ENCODE results near the gene ATG9B. TPM values are rescaled to one million over a fixed set of nuclear protein-coding genes. Genes with fewer than 3 reads are reported as not detected.

ATG9B gene
- polyA plus RNA-seq, 2 of the 4 experiments (the other 2 are of a cell fraction), result 0.06 to 0.23 TPM

DNA sequence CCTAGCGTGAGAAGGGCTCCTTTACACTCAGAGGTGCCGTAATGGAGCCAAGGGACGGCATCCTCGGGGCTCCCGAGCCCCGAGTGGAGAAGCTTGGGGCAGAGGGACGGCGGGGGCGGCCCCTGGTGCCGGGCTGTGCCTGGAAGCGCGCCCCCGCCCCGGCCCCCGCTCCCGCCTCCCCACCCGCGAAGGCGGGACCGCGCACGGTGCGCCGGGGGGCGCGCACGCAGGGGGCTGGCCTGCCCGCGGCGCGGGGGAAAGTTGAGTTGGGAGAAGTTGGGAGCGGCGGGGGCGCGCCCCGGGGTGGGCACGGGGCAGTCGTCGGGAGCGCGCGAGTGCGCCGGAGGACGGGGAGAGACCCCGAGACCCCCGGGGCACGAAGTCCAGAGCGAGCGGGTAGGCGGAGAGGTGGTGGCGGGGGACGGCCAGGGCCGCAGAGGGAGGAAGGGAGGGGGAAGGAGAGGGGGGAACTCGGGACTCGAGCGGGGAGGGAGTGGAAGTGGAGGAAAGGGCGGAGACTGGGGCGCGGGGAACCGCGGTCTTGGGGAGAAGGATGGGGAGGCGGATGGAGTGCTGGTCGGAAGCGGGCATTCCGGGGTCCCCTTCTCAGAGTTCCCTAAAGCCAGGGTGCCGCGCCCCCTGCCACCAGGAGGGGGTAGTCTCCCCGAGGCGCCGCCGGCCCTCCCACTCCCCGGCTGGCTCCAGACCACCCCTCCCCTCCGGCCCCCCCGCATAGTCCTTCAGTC is 35.2 kb upstream of the ATG9B start, which contains the start of gene SLC4A2:
TSS of gene SLC4A2 (plus strand) at position 223 of the 746 bp plus-strand sequence. CDS start 2,399 bp downstream, outside the sequence.
- Histone ChIP-seq H3K9me3 (no peaks in the 10 kb centered on the region), H3K4me2 (peak within 1 kb of the TSS; percentile 92), H3K27ac (peak within 1 kb of the TSS; percentile 99), H3K4me3 (peak within 1 kb of the TSS; percentile 86), H3K4me1 (peaks cover 37% of the 10 kb centered on the region)
- POLR2A ChIA-PET, result interaction anchor here (0.6 to 0.8 kb wide), 2 partner anchors 31 to 181 kb away, joined by 3 to 4 read pairs; partner anchors contain the start of gene ABCB8
- 3% methylated on average over 30 of the region's 75 CpGs for WGBS (ENCODE audit: missing lambda C conversion rate)
- peak; percentile 5 to 7 for ATAC-seq
- peak; percentile 76 to 90 for DNase-seq (ENCODE audit: low read depth in 1 of 2, low spot score in 1 of 2)
- FAIRE-seq, result no peak
- TF ChIP-seq MAZ (IDR thresholded peaks at IDR 0.05; ENCODE audit: borderline replicate concordance, low read depth, low read length), result peak; percentile 97
- TF ChIP-seq POLR2A (IDR thresholded peaks at IDR 0.05; ENCODE audit: low read length), result peak; percentile 28
- TF ChIP-seq, protein P1, sequence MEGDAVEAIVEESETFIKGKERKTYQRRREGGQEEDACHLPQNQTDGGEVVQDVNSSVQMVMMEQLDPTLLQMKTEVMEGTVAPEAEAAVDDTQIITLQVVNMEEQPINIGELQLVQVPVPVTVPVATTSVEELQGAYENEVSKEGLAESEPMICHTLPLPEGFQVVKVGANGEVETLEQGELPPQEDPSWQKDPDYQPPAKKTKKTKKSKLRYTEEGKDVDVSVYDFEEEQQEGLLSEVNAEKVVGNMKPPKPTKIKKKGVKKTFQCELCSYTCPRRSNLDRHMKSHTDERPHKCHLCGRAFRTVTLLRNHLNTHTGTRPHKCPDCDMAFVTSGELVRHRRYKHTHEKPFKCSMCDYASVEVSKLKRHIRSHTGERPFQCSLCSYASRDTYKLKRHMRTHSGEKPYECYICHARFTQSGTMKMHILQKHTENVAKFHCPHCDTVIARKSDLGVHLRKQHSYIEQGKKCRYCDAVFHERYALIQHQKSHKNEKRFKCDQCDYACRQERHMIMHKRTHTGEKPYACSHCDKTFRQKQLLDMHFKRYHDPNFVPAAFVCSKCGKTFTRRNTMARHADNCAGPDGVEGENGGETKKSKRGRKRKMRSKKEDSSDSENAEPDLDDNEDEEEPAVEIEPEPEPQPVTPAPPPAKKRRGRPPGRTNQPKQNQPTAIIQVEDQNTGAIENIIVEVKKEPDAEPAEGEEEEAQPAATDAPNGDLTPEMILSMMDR (IDR thresholded peaks at IDR 0.05), result peak; percentile 23; the same call in 1 of the 3 replicates
- no peak for TF ChIP-seq RNF2 (IDR thresholded peaks at IDR 0.05; ENCODE audit: borderline replicate concordance, low read depth)
- 0 out of 3 replicates have a peak, but pooled peaks have one; percentile 14 for TF ChIP-seq SMC3 (IDR thresholded peaks at IDR 0.05)
- TF ChIP-seq PHF8 (IDR thresholded peaks at IDR 0.05; ENCODE audit: borderline replicate concordance, low read depth), result peak; percentile 35; the same call in 1 of the 2 replicates
- no peak for TF ChIP-seq BHLHE40 (IDR thresholded peaks at IDR 0.05; ENCODE audit: low read depth, low read length)
- TF ChIP-seq, protein P2, sequence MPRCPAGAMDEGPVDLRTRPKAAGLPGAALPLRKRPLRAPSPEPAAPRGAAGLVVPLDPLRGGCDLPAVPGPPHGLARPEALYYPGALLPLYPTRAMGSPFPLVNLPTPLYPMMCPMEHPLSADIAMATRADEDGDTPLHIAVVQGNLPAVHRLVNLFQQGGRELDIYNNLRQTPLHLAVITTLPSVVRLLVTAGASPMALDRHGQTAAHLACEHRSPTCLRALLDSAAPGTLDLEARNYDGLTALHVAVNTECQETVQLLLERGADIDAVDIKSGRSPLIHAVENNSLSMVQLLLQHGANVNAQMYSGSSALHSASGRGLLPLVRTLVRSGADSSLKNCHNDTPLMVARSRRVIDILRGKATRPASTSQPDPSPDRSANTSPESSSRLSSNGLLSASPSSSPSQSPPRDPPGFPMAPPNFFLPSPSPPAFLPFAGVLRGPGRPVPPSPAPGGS (IDR thresholded peaks at IDR 0.05), result 0 out of 3 replicates have a peak, but pooled peaks have one; percentile 18
- no peak for TF ChIP-seq HOXB5 (CRISPR knock-in tag; IDR thresholded peaks at IDR 0.05)
- peak in 1 of 2 experiments; percentile 85; a peak in 3 of 5 replicates for TF ChIP-seq JUN (IDR thresholded peaks at IDR 0.05)
- no peak for TF ChIP-seq CBX2 (IDR thresholded peaks at IDR 0.05; ENCODE audit: borderline replicate concordance, low read depth)
- CTCF ChIA-PET, result interaction anchor here (0.9 to 5.7 kb wide), 16 partner anchors 9 to 106 kb away, joined by 3 to 64 read pairs (median 6); partner anchors contain the start of genes ABCB8, AGAP3 and FASTK

GRCh38 chr7:151058781-151059366 is 34.6 kb upstream of the ATG9B start:
- POLR2A ChIA-PET, result interaction anchor here (0.8 to 1.4 kb wide), 3 partner anchors 22 to 31 kb away, joined by 4 read pairs; partner anchors contain the start of genes ABCB8 and FASTK
- ATAC-seq (no peak), DNase-seq (ENCODE audit: low read depth in 1 of 2, low spot score in 1 of 2) (peak in 1 of 2 experiments; percentile 33), FAIRE-seq (no peak)
- TF ChIP-seq CEBPB (IDR thresholded peaks at IDR 0.05) (no peak), RCOR1 (IDR thresholded peaks at IDR 0.05; ENCODE audit: low read depth, low read length) (no peak), NFE2L2 (conservative IDR thresholded peaks at IDR 0.05; ENCODE audit: low read length) (no peak), RFX5 (IDR thresholded peaks at IDR 0.05) (no peak), FOSB (CRISPR knock-in tag; IDR thresholded peaks at IDR 0.05) (no peak), CHD2 (IDR thresholded peaks at IDR 0.05; ENCODE audit: low read length, partially characterized antibody) (no peak), MYC (IDR thresholded peaks at IDR 0.05; ENCODE audit: borderline replicate concordance, low read length) (no peak), HOXB13 (CRISPR knock-in tag; IDR thresholded peaks at IDR 0.05; ENCODE audit: low read depth) (no peak), HOXB5 (CRISPR knock-in tag; IDR thresholded peaks at IDR 0.05) (no peak), ZSCAN20 (CRISPR knock-in tag; IDR thresholded peaks at IDR 0.05) (no peak), HDAC2 (IDR thresholded peaks at IDR 0.05) (no peak), POLR2A (IDR thresholded peaks at IDR 0.05; ENCODE audit: low read length) (no peak), NPAS2 (CRISPR knock-in tag; IDR thresholded peaks at IDR 0.05; ENCODE audit: borderline replicate concordance) (no peak), JUN (IDR thresholded peaks at IDR 0.05) (no peak)
- TF ChIP-seq, protein P3, sequence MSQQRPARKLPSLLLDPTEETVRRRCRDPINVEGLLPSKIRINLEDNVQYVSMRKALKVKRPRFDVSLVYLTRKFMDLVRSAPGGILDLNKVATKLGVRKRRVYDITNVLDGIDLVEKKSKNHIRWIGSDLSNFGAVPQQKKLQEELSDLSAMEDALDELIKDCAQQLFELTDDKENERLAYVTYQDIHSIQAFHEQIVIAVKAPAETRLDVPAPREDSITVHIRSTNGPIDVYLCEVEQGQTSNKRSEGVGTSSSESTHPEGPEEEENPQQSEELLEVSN (IDR thresholded peaks at IDR 0.05; ENCODE audit: borderline replicate concordance, low read depth), result no peak
- TF ChIP-seq, protein P4, sequence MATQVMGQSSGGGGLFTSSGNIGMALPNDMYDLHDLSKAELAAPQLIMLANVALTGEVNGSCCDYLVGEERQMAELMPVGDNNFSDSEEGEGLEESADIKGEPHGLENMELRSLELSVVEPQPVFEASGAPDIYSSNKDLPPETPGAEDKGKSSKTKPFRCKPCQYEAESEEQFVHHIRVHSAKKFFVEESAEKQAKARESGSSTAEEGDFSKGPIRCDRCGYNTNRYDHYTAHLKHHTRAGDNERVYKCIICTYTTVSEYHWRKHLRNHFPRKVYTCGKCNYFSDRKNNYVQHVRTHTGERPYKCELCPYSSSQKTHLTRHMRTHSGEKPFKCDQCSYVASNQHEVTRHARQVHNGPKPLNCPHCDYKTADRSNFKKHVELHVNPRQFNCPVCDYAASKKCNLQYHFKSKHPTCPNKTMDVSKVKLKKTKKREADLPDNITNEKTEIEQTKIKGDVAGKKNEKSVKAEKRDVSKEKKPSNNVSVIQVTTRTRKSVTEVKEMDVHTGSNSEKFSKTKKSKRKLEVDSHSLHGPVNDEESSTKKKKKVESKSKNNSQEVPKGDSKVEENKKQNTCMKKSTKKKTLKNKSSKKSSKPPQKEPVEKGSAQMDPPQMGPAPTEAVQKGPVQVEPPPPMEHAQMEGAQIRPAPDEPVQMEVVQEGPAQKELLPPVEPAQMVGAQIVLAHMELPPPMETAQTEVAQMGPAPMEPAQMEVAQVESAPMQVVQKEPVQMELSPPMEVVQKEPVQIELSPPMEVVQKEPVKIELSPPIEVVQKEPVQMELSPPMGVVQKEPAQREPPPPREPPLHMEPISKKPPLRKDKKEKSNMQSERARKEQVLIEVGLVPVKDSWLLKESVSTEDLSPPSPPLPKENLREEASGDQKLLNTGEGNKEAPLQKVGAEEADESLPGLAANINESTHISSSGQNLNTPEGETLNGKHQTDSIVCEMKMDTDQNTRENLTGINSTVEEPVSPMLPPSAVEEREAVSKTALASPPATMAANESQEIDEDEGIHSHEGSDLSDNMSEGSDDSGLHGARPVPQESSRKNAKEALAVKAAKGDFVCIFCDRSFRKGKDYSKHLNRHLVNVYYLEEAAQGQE (IDR thresholded peaks at IDR 0.05), result no peak
- Histone ChIP-seq H3K9me3 (no peaks in the 10 kb centered on the region), H3K4me2 (peak overlapping the region; percentile 92), H3K4me3 (peak overlapping the region; percentile 86), H3K27ac (peak overlapping the region; percentile 99), H3K4me1 (peaks cover 31% of the 10 kb centered on the region)
- CTCF ChIA-PET, result interaction anchor here (0.6 to 4.0 kb wide), 9 partner anchors 8 to 692 kb away, joined by 3 to 14 read pairs (median 5); partner anchors contain the start of gene ABCB8
- WGBS (ENCODE audit: missing lambda C conversion rate), result 10% methylated on average over 18 of the region's 18 CpGs

All from A549 (cell line).